HG02623 (cell line): ENCODE results near the gene ZBED4.
"Not testable (repeated sequence)": the region's sequence is repeated elsewhere in the genome, so short reads cannot be mapped to it uniquely, and the experiment has no call there.

Experiments used
- ATAC-seq: cut with Tn5 transposase; IDR thresholded peaks from one replicate; pipeline ENCODE4 v1.9.1; 2021; ENCODE audit warnings: moderate library complexity; ENCODE audit not compliant: unreplicated experiment

ZBED4 gene, protein sequence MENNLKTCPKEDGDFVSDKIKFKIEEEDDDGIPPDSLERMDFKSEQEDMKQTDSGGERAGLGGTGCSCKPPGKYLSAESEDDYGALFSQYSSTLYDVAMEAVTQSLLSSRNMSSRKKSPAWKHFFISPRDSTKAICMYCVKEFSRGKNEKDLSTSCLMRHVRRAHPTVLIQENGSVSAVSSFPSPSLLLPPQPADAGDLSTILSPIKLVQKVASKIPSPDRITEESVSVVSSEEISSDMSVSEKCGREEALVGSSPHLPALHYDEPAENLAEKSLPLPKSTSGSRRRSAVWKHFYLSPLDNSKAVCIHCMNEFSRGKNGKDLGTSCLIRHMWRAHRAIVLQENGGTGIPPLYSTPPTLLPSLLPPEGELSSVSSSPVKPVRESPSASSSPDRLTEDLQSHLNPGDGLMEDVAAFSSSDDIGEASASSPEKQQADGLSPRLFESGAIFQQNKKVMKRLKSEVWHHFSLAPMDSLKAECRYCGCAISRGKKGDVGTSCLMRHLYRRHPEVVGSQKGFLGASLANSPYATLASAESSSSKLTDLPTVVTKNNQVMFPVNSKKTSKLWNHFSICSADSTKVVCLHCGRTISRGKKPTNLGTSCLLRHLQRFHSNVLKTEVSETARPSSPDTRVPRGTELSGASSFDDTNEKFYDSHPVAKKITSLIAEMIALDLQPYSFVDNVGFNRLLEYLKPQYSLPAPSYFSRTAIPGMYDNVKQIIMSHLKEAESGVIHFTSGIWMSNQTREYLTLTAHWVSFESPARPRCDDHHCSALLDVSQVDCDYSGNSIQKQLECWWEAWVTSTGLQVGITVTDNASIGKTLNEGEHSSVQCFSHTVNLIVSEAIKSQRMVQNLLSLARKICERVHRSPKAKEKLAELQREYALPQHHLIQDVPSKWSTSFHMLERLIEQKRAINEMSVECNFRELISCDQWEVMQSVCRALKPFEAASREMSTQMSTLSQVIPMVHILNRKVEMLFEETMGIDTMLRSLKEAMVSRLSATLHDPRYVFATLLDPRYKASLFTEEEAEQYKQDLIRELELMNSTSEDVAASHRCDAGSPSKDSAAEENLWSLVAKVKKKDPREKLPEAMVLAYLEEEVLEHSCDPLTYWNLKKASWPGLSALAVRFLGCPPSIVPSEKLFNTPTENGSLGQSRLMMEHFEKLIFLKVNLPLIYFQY

DNA sequence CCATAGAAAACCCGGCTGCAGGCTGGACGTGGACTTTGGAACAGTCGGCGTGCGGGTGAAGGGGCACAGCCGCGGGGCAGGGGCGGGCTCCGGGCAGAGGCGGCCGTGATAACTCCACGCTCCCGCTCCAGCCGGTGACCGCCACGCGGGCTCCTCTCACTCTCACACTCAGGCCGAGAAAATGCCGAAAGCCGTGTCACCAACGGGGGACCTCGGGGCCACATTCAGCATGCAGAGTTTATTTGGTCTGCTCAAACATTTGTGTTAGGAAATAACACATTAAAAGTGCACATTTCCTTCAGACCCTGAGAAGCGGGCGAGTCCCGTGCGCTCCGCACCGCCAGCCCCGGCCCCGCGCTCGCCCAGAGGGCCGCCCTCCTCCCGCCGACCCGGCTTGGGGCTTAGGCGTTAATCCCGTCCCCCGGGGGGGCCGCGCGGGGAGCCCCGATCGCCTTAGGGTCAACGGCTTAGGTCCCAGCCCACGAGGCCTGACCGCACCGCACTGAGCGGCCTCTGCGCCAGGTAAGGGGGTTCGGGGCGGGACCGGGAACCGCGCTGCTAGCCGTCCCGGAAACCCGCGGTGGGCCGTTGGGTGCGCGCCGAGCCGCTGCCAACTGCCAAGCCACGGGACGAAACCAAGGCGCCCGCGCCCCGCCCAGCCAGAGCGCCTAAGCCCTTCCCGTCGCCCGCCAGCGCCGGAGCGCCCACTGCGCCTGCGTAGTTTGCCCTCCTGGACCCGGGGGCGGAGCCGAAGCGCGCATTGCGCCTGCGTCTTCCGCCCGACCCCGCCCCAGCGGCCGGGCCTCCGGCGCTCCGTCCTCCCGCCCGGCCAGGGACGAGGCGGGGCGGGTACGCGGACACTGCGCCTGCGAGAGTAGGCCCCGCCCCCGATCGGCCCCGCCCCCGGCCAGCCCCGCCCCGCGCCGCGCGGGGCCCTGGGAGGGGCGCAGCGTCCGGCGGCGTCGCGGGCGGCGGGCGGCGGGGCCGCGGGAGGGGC is at the start of gene ZBED4:
ZBED4 (plus strand) TSS at position 947 of the 997 bp plus-strand sequence. CDS start 29,819 bp downstream, outside the sequence.
- peak; percentile 68 for ATAC-seq

- no peak for ATAC-seq
These were observed 46.5 kb upstream of the ZBED4 start for GRCh38 chr22:49807129-49807528.

GRCh38 chr22:49807780-49808708 is 45.6 kb upstream of the ZBED4 start:
- no peak for ATAC-seq

DNA sequence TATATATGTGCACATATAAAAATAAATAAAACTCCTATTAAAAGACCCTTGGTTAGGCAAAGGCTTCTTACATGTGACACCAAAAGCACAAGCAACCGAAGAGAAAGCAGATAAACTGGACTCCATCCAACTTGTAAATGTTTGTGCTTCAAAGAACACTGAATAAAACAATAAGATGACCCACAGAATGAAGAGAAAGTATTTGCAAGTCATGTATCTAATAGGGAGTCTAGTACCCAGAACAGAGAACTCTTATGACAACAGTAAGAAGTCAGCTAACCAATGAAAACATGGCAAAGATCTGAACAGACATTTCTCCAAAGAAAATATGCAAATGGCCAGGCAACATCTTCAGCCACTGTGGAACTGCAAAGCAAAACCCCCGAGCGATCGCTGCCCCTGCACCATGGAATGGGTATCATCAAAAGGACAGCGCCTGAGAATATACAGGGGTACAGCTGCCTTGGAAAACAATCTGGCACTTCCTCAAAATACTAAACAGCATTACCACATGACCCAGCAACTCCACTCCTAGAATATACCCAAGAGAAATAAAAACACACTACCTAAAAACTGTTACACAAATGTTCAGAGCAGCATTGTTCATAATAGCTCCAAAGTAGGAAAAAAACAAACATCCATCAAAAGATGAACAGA is 43.2 kb upstream of the ZBED4 start:
- no peak for ATAC-seq

DNA sequence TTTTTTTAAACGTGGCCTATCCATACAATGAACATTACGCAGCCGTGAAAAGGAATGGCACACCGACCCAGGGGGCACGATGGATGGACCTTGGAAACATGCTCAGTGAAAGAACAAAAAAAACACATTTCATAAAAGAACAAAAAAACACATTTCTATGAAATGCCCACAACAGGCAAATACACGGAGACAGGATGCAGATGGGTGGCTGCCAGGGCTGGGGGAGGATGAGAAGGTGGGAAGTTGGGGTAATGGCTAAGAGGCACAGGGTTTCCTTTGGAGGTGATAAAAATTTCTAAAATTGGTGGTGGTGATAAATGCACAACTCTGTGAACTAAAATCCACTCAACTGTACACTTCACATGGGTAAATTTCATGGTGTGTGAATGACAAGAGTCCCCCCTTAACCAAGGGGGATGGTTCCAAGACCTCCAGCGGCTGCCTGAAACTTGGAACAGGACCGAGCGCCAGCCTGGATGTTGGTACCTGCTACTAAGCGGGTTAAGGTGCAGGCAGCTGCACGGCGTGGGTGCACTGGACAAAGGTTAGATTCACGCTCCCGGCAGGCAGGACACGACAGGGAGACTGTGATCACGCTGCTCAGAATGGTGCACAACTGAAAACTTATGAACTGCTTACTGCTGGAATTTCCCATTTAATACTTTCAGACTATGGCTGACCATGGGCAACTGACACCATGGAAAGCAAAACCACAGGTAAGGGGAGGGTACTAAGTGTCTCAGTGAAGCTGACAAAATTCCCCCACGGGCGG is 42.4 kb upstream of the ZBED4 start:
- no peak for ATAC-seq

- no peak for ATAC-seq
These were observed 40.8 kb upstream of the ZBED4 start for GRCh38 chr22:49812838-49813237.

DNA sequence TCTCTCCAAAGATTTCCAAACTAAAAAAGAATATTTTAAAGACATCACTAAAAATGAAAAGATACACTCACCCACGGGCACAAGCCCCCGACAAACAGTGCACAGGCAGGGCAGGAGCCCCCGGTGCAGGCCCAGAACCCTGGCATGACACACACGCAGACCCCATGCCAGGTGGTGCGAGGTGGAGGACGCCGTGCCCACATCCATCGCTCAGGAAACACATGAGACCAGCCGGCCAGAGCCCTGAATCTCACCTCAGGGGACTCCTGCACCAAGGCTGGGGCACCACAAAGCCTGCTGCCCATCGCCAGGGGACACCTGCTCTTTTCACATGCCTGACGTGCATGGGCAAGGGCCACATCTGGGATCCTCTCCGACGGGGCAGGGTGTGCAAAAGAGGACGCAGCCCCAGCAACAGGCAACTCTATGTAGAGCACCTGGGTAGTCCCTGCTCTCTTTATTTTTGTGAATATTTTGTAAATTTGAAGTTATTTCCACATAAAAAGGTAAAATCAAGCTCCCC is 39.4 kb upstream of the ZBED4 start:
- ATAC-seq = no peak

GRCh38 chr22:49814856-49815255 is 38.8 kb upstream of the ZBED4 start:
- ATAC-seq = no peak

- no peak for ATAC-seq
These were observed 38.0 kb upstream of the ZBED4 start for GRCh38 chr22:49815641-49816091.

DNA sequence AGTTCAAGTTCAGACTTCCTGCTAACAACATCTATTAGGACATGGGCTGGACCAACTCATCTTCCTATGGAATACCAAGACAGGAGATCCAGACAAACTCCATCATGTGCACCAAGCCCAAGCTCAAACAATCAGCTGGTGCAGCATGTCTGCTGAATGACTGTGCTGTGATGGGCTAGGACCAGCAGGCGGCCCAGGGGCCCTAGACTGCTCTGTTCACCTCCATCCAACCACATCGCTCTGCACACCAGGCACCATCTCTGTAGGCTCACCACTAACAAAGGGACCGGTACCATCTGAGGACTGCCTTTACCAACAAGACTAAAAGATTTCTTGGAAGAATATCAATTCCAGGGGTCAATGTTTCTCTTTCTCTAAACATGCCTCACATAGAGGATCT is 36.3 kb upstream of the ZBED4 start:
- ATAC-seq = no peak

- no peak for ATAC-seq
These were observed 32.7 kb upstream of the ZBED4 start for GRCh38 chr22:49820984-49821383.

DNA sequence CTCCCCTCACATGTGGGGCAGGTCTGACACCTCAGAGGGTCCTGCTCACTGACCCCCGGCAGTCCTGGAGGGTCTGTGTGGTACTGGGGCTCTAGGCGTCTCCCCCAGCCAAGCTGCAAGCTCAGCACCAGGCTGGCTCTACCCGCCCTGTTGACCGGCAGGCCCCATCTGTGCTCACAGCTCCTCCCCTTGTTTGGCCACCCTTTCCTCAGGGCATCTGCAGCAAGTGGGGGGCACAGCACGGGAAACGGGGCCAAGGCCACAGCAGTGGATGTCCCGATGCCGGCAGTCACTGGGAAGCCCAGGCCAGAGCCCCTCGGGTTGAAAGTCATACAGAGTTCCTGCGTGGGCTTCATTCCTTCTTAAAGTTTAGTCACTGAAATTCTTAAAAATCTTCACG is 31.9 kb upstream of the ZBED4 start:
- not testable (repeated sequence) for ATAC-seq

DNA sequence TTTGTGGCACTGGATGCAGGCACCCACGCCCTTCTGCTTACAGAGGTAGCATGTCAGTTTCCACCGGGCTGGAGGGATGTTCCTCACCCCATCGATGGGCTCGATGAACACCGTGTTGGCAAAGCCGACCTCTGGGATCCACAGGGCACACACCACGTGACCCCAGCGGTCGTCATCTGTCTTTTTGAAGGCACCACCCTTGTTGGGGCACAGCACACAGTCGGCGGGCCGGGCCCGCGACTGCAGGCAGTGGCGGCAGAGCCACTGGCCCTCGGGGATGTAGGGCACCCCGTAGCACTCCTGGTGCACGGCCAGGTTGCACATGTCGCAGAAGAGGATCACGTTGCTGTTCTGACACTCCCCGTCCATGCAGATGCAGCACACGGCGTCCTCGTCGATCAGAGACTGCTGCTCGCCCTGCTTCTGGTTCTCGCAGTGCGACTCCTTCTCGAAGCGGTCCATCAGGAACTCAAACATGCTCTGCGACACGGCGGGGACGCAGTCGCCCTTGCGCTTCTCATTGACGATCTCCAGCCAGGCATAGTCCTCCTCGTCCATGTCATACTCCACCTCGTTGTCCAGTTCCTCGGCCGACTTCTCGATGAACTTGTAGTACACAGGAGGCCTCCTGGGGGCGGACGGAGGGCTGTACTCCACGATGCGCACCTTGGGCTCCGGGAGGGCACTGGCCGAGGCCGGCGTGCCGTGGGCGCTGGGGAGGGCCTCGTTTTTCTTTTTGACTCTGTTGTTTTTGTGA is 30.2 kb upstream of the ZBED4 start:
- ATAC-seq = no peak

DNA sequence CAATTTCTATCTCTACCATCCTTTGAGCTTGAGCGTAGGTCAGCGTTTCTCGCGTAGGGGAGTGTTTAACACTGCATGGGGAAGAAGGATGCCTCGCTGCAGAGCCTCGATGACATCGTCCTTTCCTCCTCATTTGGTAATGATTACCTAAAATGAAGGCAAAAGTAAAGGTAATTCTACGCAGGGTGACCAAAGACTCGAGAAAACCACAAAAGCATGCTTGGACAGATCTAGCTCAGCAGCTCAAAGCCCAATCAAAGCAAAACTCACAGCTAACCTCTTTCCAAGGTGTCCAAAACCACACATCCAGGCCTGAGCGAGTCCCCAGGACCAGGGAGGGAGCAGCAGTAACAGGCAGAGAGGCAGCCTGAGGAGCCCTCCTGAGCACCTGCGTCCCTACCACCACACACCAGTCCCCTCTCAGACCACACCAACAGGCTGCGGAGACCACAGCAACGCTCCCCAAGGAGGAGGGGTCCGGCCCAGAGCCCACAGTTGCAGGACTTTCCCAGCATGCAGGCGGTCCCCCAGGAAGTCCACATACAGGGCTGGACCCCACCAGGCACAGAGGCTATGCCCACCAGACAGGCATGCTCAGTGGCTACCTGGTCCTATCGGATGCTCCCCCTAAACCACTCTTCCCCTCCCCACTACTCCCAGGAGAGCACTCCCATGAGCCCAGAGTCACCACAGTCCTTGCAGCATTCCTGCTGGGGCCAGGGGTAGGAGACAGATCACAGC is 29.3 kb upstream of the ZBED4 start:
- no peak for ATAC-seq

DNA sequence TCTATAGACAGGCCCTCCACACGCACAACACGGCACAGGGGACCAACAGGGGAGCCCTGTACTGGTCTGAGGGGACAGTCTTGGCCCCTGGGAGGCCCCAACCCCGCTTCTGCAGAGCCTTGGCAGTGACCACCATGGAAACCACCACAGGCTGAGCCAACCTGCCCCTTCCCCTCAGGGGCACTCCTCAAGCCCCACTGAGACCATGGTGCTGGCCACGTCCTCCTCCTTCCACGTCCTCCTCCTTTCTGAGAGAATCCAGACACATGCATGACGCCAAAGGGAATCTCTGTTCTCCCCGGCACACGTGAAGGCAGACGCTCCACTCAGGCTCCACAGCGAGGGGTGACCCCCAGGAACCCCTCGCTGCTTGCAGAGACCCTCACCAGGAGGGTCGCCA is 28.7 kb upstream of the ZBED4 start:
- no peak for ATAC-seq

- ATAC-seq = no peak
These were observed 28.2 kb upstream of the ZBED4 start for GRCh38 chr22:49825436-49825835.
